ENCODE measurements around the gene HIF3A.
"Not testable (repeated sequence)": the region's sequence is repeated elsewhere in the genome, so short reads cannot be mapped to it uniquely, and the experiment has no call there.

- TF ChIP-seq CTCF (conservative IDR thresholded peaks at IDR 0.05; ENCODE audit: low read depth, low read length); EZH2 (IDR thresholded peaks at IDR 0.05; ENCODE audit: borderline replicate concordance, low read depth, low read length, poor library complexity, severe bottlenecking): not testable (repeated sequence)
These were observed 34.1 kb upstream of the HIF3A start for GRCh38 chr19:46262684-46263296.
